Activated naive CD8-positive, alpha-beta T cell (primary cell): ENCODE data around the gene SUSD6.
A peak's percentile ranks its signal among the peaks of the same experiment; 100 is the strongest.

Experiments used
- H3K27ac Mint-ChIP-seq: one replicate; pipeline ENCODE4 v1.8.0; 2021; ENCODE audit warnings: mixed read lengths
- H3K27me3 Mint-ChIP-seq: one replicate; pipeline ENCODE4 v1.8.0; 2021; ENCODE audit warnings: mixed read lengths
- H3K36me3 Mint-ChIP-seq: one replicate; pipeline ENCODE4 v1.8.0; 2021; ENCODE audit warnings: mixed read lengths
- H3K4me1 Mint-ChIP-seq: one replicate; pipeline ENCODE4 v1.8.0; 2021; ENCODE audit warnings: low read depth, mixed read lengths
- H3K4me3 Mint-ChIP-seq: one replicate; pipeline ENCODE4 v1.8.0; 2021; ENCODE audit warnings: mild to moderate bottlenecking, mixed read lengths
- H3K9me3 Mint-ChIP-seq: one replicate; pipeline ENCODE4 v1.8.0; 2021; ENCODE audit warnings: low read depth, mixed read lengths

SUSD6 gene

DNA sequence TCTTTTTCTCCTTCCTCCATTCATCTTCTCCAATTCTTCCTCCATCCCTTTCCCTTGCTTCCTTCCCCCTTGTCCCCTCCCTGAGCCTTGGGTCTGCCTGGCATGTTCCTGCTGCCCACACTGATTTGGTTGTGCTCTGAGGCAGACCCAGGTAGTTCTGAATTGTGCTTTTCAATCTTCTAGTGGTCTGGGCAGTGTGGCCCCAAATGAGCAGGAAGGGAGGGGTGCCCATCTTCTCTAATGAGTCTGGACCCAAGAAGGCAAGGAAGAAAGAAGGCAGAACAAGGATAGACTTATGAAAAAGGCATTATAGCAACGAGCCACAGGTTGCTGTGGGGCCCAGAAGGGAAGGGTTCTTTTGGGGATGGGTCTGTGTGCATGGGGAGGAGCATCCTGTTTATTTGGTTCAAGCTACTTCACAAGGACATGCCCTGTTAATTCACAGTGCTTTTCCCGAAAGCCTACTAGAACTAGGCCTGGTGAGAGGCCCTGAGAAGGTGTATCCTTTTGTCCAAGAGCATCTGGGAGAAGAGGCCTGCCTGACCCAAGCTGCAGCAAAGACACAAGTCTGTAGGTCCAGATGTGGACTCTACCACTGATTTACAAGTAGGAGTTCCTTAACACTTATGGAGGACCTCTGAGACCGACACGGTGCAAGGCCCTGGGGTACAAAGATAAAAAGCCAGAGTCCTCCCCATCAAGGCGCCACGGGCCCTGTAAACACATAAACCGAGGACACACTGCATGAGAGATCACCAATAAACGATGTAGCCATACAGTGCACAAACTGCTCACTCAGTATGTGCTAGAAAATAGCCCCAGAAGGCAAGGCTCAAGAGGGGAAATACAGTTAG lies 1.1 kb upstream of the SUSD6 start:
- Mint-ChIP-seq H3K27me3 (no peaks in the 10 kb centered on the region), H3K4me3 (peak overlapping the region; percentile 85), H3K27ac (peak overlapping the region; percentile 87), H3K9me3 (no peaks in the 10 kb centered on the region), H3K4me1 (peaks cover 46% of the 10 kb centered on the region), H3K36me3 (peaks cover 3% of the 10 kb centered on the region)

DNA sequence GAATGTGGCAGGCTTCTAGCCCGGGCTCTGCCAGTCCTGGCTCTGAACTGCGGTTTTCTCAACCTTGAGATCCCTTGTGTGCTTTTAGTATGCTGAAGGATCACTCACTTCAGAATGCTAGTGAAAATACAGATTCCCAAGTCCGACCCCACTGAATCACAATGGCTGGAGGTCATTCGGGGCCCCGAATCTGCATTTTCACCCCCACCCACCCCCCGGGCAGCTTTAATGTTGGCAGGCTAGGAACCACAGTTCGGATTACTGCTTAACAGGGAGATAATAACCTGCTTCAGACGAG lies 573 bp upstream of the SUSD6 start:
- Mint-ChIP-seq H3K4me3 (peak overlapping the region; percentile 85), H3K27me3 (no peaks in the 10 kb centered on the region), H3K9me3 (no peaks in the 10 kb centered on the region), H3K27ac (peak overlapping the region; percentile 87), H3K4me1 (peaks cover 51% of the 10 kb centered on the region), H3K36me3 (peaks cover 3% of the 10 kb centered on the region)

DNA sequence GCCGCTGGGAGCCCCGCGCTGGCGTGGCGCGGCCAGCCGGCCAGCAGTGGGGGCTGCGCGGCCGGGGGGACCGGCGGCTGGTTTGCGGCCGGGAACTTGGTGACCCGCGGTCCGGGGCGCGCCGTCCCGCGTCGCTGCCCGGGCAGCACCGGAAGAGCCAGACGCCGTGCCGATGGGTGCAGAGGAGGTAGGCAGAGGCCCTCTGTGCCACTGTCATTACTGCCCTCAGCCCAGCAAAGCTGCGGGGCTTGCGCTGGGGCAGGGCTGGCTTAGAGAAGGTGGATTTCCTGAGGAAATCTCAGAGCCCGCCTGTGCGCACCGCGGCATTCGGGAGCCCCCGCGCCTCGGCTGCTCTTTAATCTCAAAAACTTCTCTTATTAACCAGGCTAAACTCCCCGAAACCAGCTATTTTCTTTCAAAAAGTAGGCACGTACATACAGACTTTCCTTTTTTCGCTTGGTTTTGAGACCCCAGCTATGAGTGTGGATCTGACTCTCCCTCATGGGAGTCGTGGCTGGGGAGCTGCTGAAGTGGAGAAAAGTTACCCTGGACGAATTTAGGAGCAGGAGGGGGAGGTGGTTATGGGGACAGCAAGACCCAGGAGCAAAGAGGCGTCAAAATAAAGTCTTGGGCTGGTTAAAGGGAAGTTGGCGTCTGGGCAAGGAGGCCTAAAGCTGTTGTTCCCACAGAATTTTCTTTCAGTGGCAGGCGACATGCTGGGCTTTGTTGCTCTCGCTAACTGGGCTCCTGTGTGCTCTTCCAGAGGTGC lies 802 bp downstream of the SUSD6 start:
- peak overlapping the region; percentile 98 for H3K27ac Mint-ChIP-seq
- no peaks in the 10 kb centered on the region for H3K27me3 Mint-ChIP-seq
- H3K4me1 Mint-ChIP-seq: peaks cover 65% of the 10 kb centered on the region
- peak overlapping the region; percentile 96 for H3K4me3 Mint-ChIP-seq
- H3K36me3 Mint-ChIP-seq: peaks cover 3% of the 10 kb centered on the region
- no peaks in the 10 kb centered on the region for H3K9me3 Mint-ChIP-seq

DNA sequence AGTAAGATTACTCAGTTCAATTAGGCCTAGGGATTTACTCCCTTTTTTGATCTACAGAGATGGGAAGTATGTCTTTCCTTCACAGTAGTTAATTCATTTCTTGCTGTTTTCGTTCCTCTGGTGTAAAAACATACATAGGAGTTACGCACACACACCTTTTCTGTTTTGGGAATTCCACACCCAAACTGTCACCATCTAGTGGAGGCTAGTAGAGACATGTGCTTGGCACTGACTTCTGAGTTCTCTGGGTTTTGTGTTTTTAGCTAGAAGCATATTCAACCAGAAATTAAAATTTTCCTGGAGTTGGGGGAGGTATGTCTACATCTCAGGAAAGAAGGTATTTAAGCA lies 1.4 kb downstream of the SUSD6 start:
- peaks cover 71% of the 10 kb centered on the region for H3K4me1 Mint-ChIP-seq
- no peaks in the 10 kb centered on the region for H3K27me3 Mint-ChIP-seq
- no peaks in the 10 kb centered on the region for H3K9me3 Mint-ChIP-seq
- peaks cover 3% of the 10 kb centered on the region for H3K36me3 Mint-ChIP-seq
- peak overlapping the region; percentile 96 for H3K4me3 Mint-ChIP-seq
- H3K27ac Mint-ChIP-seq: peak overlapping the region; percentile 98

DNA sequence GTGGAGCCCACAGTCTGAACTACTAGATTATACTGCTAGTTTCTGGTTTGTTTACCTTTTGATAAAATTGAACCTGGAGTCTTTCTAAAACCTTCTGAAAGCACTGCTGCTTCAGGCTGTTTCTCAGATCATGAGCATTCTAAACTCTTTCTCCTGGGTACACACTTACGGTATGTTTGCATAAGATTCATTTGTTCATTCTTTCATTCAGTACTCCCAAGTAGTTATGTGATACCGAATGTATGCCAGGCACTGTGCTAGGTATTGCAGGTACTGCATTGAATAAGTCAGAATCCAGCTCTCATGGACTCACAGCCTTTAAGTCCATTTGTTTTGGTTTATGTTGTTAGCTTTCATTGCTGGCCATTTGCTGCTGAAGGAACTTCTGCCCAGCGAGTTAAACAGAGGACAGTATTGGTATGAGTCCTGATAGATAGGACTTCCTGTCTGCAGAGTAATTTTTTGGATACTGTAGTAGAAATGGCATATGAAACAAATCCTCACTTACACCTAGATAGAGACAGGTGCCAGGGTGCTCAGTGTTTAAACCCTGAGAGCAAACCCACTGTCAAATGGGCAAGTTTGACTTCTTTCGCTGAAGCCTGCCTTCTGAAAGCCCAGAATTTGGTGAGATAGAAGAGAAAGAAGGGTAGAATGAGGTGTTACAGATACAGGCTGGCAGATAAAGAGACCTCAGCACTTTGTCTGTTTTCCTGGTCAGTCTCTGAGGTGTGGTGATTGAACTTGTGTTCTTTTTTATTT lies 2.1 kb downstream of the SUSD6 start:
- Mint-ChIP-seq H3K36me3 (peaks cover 3% of the 10 kb centered on the region), H3K27ac (peak overlapping the region; percentile 98), H3K9me3 (no peaks in the 10 kb centered on the region), H3K4me3 (peak overlapping the region; percentile 96), H3K27me3 (no peaks in the 10 kb centered on the region), H3K4me1 (peaks cover 78% of the 10 kb centered on the region)

DNA sequence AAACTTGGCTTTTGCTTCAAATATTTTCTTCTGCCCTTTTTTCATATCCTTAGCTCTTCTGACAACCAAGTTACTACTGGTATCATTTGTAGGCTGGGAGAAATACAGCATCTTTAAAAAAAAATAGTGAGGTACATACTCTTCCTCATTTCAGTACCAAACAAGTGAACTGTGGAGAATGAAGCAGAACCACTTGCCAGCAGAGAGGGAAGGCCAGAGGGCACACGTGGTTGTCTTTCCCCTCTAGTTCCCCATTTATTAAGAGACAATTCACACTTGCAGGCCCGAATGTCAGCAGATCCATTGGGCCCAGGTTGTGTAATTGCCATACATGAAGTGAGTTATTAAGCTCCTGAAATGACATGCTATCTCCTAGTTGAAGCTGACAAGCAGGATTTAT lies 3.2 kb downstream of the SUSD6 start:
- H3K9me3 Mint-ChIP-seq: no peaks in the 10 kb centered on the region
- no peaks in the 10 kb centered on the region for H3K27me3 Mint-ChIP-seq
- H3K36me3 Mint-ChIP-seq: peaks cover 7% of the 10 kb centered on the region
- peaks cover 86% of the 10 kb centered on the region for H3K4me1 Mint-ChIP-seq
- H3K27ac Mint-ChIP-seq: peak overlapping the region; percentile 98
- peak overlapping the region; percentile 96 for H3K4me3 Mint-ChIP-seq

DNA sequence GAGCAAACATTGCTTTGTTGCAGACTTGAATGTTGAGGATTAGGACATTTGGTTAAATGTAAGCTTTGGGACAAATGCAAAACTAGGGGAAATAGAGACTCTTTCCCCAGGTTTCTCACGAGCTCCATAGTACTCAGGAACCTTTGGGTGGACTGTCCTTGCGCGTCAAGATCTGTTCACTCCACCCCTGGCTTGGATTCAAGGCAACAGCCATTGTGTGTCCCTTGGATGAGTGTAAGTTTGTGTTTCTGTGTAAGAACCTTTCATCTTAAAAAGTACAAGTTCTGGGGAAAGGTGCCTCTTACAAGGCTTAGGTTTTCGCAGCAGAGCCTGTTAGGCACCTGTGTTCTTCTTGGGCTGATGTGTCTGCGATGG lies 3.7 kb downstream of the SUSD6 start:
- Mint-ChIP-seq H3K27me3 (no peaks in the 10 kb centered on the region), H3K9me3 (no peaks in the 10 kb centered on the region), H3K27ac (peak overlapping the region; percentile 98), H3K4me1 (peaks cover 87% of the 10 kb centered on the region), H3K4me3 (peak overlapping the region; percentile 96), H3K36me3 (peaks cover 10% of the 10 kb centered on the region)

DNA sequence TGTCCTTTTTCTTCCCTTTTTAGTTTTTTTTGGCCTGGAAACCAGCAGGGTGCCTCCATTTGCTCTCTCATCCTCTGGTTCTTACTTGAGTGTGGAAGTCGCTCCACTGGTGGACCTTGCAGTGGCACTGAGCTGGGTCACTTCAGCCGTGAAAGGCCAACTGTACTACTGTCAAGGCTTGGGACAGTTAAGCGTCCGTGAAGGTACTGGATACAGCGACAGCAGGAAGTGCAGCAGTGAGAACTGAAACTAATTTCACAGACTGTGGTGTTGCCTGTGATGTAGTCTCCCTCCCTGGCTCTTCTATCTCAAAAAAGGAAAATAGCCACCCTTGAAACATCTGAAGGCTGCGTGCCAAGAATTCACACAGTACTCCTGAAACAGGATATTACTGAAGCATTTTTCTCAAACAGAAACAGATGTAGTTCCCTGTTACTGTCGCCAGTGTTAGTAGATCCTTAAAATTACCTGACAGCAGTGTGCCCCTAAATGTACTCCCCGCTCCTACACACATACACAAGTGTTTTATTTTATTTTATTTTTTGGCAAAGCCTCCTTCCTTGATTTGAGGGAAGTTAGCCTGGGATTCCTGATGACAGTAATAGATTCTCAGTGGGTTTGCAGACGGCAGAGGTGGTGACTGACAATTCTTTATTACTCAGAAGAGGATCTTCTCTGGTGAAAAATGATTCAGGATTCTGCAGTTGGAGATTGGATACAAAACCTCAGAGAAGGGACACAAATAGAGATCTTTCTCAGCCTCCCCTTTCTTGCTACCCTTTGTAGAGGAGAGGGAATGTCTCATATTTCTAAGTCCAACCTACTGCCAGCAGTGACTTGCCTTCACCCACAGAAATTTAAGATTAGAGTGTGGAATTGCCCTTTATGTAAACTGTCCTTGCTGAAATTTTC lies 4.4 kb downstream of the SUSD6 start:
- Mint-ChIP-seq H3K27me3 (no peaks in the 10 kb centered on the region), H3K27ac (peak overlapping the region; percentile 98), H3K9me3 (no peaks in the 10 kb centered on the region), H3K4me3 (peak overlapping the region; percentile 96), H3K36me3 (peaks cover 13% of the 10 kb centered on the region), H3K4me1 (peaks cover 87% of the 10 kb centered on the region)

DNA sequence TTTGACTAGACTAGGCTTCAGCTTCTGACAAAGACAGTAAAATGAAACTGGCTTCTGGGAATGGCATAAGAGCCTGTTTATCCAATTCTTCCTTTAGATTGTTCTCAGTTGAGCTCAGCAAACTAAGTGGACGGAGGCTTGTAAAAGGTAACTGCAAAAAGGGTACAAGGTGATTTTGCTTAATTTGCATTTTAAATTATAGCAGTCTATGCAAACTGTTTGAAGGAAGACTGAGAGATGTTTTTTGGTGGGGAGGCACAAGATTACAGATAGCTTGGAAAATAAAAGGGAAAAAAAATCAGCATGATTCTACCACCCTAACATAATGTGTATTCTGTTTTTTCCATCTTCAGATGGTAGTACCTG lies 5.0 kb downstream of the SUSD6 start:
- no peaks in the 10 kb centered on the region for H3K9me3 Mint-ChIP-seq
- H3K36me3 Mint-ChIP-seq: peaks cover 13% of the 10 kb centered on the region
- H3K4me3 Mint-ChIP-seq: peak overlapping the region; percentile 96
- peak overlapping the region; percentile 98 for H3K27ac Mint-ChIP-seq
- no peaks in the 10 kb centered on the region for H3K27me3 Mint-ChIP-seq
- peaks cover 90% of the 10 kb centered on the region for H3K4me1 Mint-ChIP-seq

DNA sequence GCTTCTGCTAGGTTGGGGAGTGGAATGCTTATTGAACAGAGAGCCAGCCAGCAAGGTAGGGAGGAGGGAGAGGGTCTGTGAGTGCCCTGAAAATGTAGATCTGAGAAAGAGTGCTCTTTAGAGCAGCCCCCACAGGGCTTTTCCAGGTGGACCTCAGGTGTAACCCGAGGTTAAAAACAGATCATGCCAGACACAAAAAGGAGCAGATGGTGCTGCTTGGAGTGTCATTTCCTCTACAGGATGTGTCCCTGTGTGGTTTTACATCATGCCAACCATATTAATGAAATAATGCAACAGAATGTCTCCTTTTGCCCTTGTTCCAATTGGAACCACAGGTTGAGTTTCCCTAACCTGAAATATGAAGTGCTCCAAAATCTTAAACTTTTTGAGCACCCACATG lies 6.4 kb downstream of the SUSD6 start:
- peak overlapping the region; percentile 96 for H3K4me3 Mint-ChIP-seq
- peaks cover 93% of the 10 kb centered on the region for H3K4me1 Mint-ChIP-seq
- peaks cover 12% of the 10 kb centered on the region for H3K36me3 Mint-ChIP-seq
- H3K27me3 Mint-ChIP-seq: no peaks in the 10 kb centered on the region
- peak overlapping the region; percentile 98 for H3K27ac Mint-ChIP-seq
- H3K9me3 Mint-ChIP-seq: no peaks in the 10 kb centered on the region

DNA sequence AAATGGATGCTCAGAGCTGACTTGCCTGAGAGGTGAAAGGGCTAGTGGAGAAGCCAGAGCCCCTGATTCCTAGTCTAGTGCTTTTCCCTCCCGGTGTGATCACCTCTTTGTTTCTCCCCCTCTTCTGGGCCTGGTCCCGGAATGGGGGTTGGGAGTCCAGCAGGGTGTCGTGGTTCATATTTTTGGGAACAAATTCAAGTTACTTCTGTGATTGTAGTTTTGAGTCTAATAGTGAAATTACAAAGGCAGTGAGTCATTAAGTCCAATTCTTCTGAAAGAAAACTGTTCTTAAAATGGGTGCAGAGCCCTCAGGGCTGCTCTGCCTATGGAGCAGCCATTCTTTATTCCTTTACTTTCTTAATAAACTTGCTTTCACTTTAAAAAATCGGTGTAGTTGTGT lies 7.6 kb downstream of the SUSD6 start:
- Mint-ChIP-seq H3K4me1 (peaks cover 93% of the 10 kb centered on the region), H3K9me3 (no peaks in the 10 kb centered on the region), H3K27ac (peak overlapping the region; percentile 98), H3K27me3 (no peaks in the 10 kb centered on the region), H3K36me3 (peaks cover 12% of the 10 kb centered on the region), H3K4me3 (peak overlapping the region; percentile 58)

DNA sequence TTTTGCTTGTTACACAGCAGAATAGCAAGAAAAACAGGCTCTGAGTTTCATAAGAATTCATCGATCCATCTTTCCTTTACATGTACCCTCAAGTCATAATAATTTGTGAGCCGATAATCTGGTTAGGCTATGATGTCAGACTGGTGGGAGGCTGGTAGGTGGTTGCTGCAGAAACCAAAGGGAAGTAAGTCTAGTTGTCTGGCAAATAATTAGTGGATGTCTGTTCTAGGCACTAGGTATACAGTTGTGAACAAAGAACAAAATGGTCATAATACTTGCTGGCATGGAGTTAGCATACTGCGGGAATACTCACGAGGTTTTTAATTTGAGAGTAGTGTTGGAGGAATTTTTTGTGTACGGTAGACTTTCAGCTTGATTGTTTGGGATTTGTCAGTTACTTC lies 8.8 kb downstream of the SUSD6 start:
- Mint-ChIP-seq H3K4me1 (peaks cover 93% of the 10 kb centered on the region), H3K27me3 (no peaks in the 10 kb centered on the region), H3K9me3 (no peaks in the 10 kb centered on the region), H3K36me3 (peaks cover 12% of the 10 kb centered on the region), H3K4me3 (peak overlapping the region; percentile 48), H3K27ac (peak overlapping the region; percentile 98)

DNA sequence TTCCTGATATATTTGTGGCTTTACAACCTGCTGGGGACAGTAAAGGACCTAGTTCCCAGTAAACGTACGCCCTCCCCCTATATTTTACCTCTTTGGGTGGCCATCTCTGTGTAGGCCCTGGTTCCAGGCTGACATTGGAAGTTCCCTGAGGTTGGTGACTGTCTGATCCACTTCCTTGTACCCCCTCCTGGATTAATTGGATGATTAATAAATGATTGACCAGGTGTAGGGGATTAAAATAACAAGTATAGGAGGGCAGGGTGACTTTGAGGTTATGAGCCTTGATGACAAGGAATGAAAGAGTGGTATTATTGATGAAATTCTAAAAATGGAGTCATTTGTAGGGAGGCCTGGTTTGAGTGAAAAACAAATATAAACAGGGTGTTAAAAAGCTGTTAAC lies 9.6 kb downstream of the SUSD6 start:
- Mint-ChIP-seq H3K4me1 (peaks cover 93% of the 10 kb centered on the region), H3K27ac (peak overlapping the region; percentile 98), H3K27me3 (no peaks in the 10 kb centered on the region), H3K9me3 (no peaks in the 10 kb centered on the region), H3K36me3 (peaks cover 12% of the 10 kb centered on the region), H3K4me3 (peak overlapping the region; percentile 48)

DNA sequence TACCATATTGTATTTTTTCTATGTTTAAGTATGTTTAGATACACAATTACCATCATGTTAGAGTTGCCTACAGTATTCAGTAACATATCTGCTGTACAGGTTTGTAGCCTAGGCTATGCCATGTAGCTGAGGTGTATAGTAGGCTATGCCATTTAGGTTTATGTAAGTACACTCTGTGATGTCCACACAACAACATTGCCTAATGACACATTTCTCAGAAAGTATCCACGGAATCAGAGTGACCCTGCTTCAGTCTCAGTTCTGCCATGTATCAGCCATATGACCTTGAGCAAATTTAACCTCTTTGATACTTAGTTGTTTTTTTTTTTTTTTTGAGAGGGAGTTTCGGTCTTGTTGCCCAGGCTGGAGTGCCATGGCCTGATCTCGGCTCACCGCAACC lies 12.7 kb downstream of the SUSD6 start:
- Mint-ChIP-seq H3K4me3 (peak overlapping the region; percentile 35), H3K36me3 (peaks cover 8% of the 10 kb centered on the region), H3K27me3 (no peaks in the 10 kb centered on the region), H3K27ac (peak overlapping the region; percentile 96), H3K4me1 (peaks cover 86% of the 10 kb centered on the region), H3K9me3 (no peaks in the 10 kb centered on the region)
